Fibroblast of pulmonary artery (primary cell): ENCODE data around the gene LIPE.

ENCODE experiments used
- DNase-seq: peaks from one replicate; pipeline ENCODE4 v3.0.0-alpha.2; 2010; ENCODE audit warnings: low read depth
- H3K4me3 ChIP-seq: replicated peaks from 2 replicates; pipeline ENCODE4 v1.5.1; 2011; ENCODE audit warnings: low read depth, mild to moderate bottlenecking, control low read depth, low read length, moderate library complexity
- CTCF ChIP-seq: IDR thresholded peaks from 2 replicates; pipeline ENCODE4 v1.5.1; 2011; ENCODE audit warnings: mild to moderate bottlenecking, control low read depth, low read length, inconsistent platforms; ENCODE audit errors: missing control alignments

LIPE gene

GRCh38 chr19:42427313-42427712 lies at the start of gene LIPE:
Gene LIPE, minus strand, starts transcription at chr19:42427388. Its CDS starts 239 bp downstream, at chr19:42427149.
- no peak for TF ChIP-seq CTCF
- no peak for DNase-seq
- H3K4me3 ChIP-seq: no peak within 1 kb of the TSS

- no peak for TF ChIP-seq CTCF
- no peak overlapping the region for H3K4me3 ChIP-seq
- DNase-seq: no peak
These were observed 48.2 kb upstream of the LIPE start for GRCh38 chr19:42475366-42475765.

GRCh38 chr19:42474743-42475142 lies 47.6 kb upstream of the LIPE start:
- no peak for TF ChIP-seq CTCF
- DNase-seq: no peak
- H3K4me3 ChIP-seq: no peak overlapping the region

- no peak for DNase-seq
- H3K4me3 ChIP-seq: no peak overlapping the region
- no peak for TF ChIP-seq CTCF
These were observed 46.5 kb upstream of the LIPE start for GRCh38 chr19:42473686-42474085.

GRCh38 chr19:42472402-42473147 lies 45.4 kb upstream of the LIPE start:
- DNase-seq: no peak
- TF ChIP-seq CTCF: no peak
- no peak overlapping the region for H3K4me3 ChIP-seq

- H3K4me3 ChIP-seq: no peak overlapping the region
These were observed 44.5 kb upstream of the LIPE start for GRCh38 chr19:42471554-42472249.

More at GRCh38 chr19:42471554-42472249, 44.5 kb upstream of the LIPE start:
- peak; percentile 37 for DNase-seq
- TF ChIP-seq CTCF: no peak
